Gastrocnemius medialis (tissue), 4 donors: Measurements from ENCODE around the gene BRF1. TPM values are rescaled to one million over a fixed set of nuclear protein-coding genes. Genes with fewer than 3 reads are reported as not detected.

Experiments
- ATAC-seq, 2 donors: fragments of 150-250 bp; one replicate each; pipeline ENCODE4 v1.9.1; 2016
- DNase-seq, 2 donors: peaks; one replicate each; pipeline ENCODE4 v3.0.0-alpha.2; 2019
- H3K27ac ChIP-seq, 4 donors: fragments of 200-600 bp; sonication (generic); 1 replicate in 1 of 4; 2 replicates in 3 of 4; pipeline ENCODE4 v1.5.1; 2016 to 2018; ENCODE audit warnings: mild to moderate bottlenecking in 2 of 4, moderate library complexity in 1 of 4
- H3K27me3 ChIP-seq, 3 donors: fragments of 200-600 bp; sonication (generic) in 2 of 3; 1 replicate in 1 of 3; 2 replicates in 2 of 3; pipeline versions ENCODE4 v1.5.1 to v1.6.0; 2016 to 2019; ENCODE audit warnings: mild to moderate bottlenecking in 1 of 3, moderate library complexity in 1 of 3
- H3K36me3 ChIP-seq, 2 donors: fragments of 200-600 bp; sonication (generic) in 1 of 2; one replicate each; pipeline ENCODE4 v1.5.1; 2017 to 2018
- H3K4me1 ChIP-seq, 2 donors: fragments of 200-600 bp; sonication (generic) in 1 of 2; one replicate each; pipeline ENCODE4 v1.5.1; 2016 to 2017; ENCODE audit warnings: mild to moderate bottlenecking in 2 of 2
- H3K4me3 ChIP-seq, 4 donors: fragments of 200-600 bp; sonication (generic) in 3 of 4; 1 replicate in 1 of 4; 2 replicates in 3 of 4; pipeline ENCODE4 v1.5.1; 2016 to 2019; ENCODE audit warnings: mild to moderate bottlenecking in 2 of 4
- H3K9me3 ChIP-seq, 3 donors: fragments of 200-600 bp; sonication (generic) in 2 of 3; 1 replicate in 1 of 3; 2 replicates in 2 of 3; pipeline ENCODE4 v1.5.1; 2016 to 2019
- POLR2A ChIP-seq, 2 donors: fragments of 450-650 bp; IDR thresholded peaks; one replicate each; pipeline ENCODE4 v1.6.1; 2017; ENCODE audit warnings: antibody characterized with exemption in 2 of 2, mild to moderate bottlenecking in 2 of 2, moderate library complexity in 2 of 2
- in situ Hi-C, 4 donors: fragments of 200-750 bp; cut with MboI; loops; one replicate each; pipeline versions ENCODE4 v1.15.0 to v1.8.0; 2017; ENCODE audit warnings: low sequenced_read_pairs in 4 of 4
- intact Hi-C: fragments of 100-400 bp; cut with DNase I; formaldehyde crosslinking; loops from one replicate; pipeline ENCODE4 v1.15.1; 2023; ENCODE audit warnings: low total_unique reads
- total RNA-seq, 4 donors: library from RNA; depleted of rRNA; stranded (reverse); fragments of >200 nt; gene quantifications; one replicate each; pipeline versions ENCODE4 v1.1.0 to v1.2.3, GENCODE V29; 2016
- TF ChIP-seq, protein P1 (sequence below), 5 experiments: fragments of 450-650 bp in 3 of 5; fragments of 200-600 bp in 2 of 5; sonication (generic) in 2 of 5; IDR thresholded peaks in 4 of 5; conservative IDR thresholded peaks in 1 of 5; 1 replicate in 4 of 5; 2 replicates in 1 of 5; pipeline ENCODE4 v1.5.1; 2016 to 2019; ENCODE audit warnings: antibody characterized with exemption in 5 of 5, mild to moderate bottlenecking in 3 of 5, moderate library complexity in 3 of 5

BRF1 gene
- total RNA-seq, 4 donors from 2014 or later, result 19.5 to 27.4 (median 21.4) TPM

DNA sequence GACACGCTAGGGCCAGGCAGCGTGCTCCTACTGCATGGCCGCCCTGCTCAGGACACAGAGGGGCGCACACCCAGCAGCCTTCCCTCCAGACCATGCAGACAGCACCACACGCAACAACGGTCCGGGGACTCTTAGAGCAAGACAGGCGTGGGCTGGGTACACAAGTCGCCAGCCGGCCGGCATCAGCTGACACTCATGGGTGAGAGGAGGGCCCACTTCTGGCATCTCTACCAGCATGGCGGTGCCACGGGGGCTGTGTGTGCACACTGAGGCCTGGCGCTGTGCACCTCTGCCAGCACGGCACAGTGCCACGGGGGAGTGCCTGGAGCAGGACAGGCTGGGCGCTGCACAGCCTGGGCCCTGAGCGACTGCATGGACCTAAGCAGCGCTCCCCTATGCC, 59.2 kb downstream of the BRF1 start:
- DNase-seq, result no peak
- H3K4me3 ChIP-seq, result no peak overlapping the region
- in situ Hi-C loops, result no loop called here

DNA sequence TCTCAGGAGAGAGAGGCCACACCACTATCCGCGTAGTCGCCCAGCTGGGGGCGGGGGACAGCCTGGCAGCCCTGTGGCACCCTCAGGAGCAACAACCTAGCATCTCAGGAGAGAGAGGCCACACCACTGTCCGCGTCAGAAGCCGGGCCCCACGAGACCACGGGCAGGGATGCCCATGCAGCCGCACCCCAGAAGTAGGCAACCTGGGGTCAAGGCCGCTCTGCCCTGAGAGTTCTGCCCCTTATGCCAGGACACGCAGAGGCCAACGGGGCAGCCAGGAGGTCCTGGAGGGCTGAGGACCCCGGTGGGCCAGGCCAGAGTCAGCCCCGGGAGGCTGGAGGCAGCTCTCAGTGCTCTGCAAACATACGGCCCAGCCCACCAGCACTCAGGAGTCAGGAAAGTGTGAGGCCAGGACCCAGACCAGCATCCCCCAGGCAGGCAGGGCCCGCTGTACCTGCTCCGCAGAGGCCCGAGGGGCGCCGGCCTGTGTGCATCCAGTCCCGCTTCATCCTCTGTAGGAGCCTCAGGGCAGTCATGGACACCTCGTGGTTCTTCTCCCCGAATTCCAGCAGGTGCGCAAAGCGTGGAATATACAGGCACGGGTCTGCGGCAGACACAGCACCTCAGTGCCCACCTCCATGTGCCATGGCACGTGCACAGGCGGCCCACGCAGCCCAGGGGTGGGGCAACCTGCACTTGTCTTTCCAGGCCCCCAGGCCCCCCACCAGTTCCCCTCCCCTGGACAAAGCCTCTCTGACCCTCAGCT, 59.8 kb downstream of the BRF1 start:
- no peak overlapping the region for H3K4me3 ChIP-seq
- peaks cover 0 to 7% of the 10 kb centered on the region in 2 donors for H3K4me1 ChIP-seq
- TF ChIP-seq, protein P1, sequence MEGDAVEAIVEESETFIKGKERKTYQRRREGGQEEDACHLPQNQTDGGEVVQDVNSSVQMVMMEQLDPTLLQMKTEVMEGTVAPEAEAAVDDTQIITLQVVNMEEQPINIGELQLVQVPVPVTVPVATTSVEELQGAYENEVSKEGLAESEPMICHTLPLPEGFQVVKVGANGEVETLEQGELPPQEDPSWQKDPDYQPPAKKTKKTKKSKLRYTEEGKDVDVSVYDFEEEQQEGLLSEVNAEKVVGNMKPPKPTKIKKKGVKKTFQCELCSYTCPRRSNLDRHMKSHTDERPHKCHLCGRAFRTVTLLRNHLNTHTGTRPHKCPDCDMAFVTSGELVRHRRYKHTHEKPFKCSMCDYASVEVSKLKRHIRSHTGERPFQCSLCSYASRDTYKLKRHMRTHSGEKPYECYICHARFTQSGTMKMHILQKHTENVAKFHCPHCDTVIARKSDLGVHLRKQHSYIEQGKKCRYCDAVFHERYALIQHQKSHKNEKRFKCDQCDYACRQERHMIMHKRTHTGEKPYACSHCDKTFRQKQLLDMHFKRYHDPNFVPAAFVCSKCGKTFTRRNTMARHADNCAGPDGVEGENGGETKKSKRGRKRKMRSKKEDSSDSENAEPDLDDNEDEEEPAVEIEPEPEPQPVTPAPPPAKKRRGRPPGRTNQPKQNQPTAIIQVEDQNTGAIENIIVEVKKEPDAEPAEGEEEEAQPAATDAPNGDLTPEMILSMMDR (IDR thresholded peaks at IDR 0.05 in 4 of 5, conservative IDR thresholded peaks at IDR 0.05 in 1 of 5), result no peak
- no peak for TF ChIP-seq POLR2A (IDR thresholded peaks at IDR 0.05)
- DNase-seq, result no peak
- no peaks in the 10 kb centered on the region for H3K36me3 ChIP-seq
- H3K9me3 ChIP-seq, result no peaks in the 10 kb centered on the region
- intact Hi-C loops (loop anchor here (10.0 kb wide), 1 partner anchor 66 kb away; no protein-coding TSS in a partner anchor), in situ Hi-C loops (no loop called here)
- H3K27ac ChIP-seq, result no peak overlapping the region
- H3K27me3 ChIP-seq, result no peaks in the 10 kb centered on the region
- ATAC-seq, result no peak

More for the DNA sequence above, 59.2 kb downstream of the BRF1 start:
- no peak for ATAC-seq
- H3K9me3 ChIP-seq, result no peaks in the 10 kb centered on the region
- no peaks in the 10 kb centered on the region for H3K36me3 ChIP-seq
- intact Hi-C loops, result loop anchor here (10.0 kb wide), 1 partner anchor 67 kb away; no protein-coding TSS in a partner anchor
- no peak overlapping the region for H3K27ac ChIP-seq
- no peak for TF ChIP-seq POLR2A (IDR thresholded peaks at IDR 0.05)
- TF ChIP-seq, protein P1 (IDR thresholded peaks at IDR 0.05 in 4 of 5, conservative IDR thresholded peaks at IDR 0.05 in 1 of 5), result no peak
- peaks cover 0 to 7% of the 10 kb centered on the region in 2 donors for H3K4me1 ChIP-seq
- no peaks in the 10 kb centered on the region for H3K27me3 ChIP-seq

DNA sequence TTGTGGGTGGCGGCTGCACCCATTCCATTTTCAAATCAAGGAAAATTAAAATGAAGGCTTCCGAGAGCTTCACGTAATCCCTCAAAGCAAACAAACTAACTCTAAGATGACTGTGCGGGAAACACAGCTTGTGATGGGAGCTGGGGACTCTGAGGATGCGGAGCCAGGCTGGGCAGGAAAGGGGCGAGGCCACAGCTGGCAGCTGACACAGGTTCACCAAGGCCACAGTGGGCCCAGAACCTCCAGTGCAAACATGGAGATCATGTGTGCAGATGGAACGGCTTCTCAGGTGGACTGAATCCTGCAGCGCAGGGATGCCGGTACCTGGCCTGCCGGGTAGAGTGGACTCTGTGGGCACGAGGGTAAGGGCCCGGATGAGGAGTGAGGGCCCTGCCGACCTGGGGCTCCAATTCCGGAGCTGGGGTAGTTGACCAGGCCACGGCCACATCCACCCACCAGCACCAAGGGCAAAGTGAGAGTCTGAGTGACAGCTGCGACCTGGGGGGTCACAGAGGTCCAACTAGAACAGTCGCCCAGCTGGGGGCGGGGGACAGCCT, 71.6 kb downstream of the BRF1 start:
- peaks cover 0 to 13% of the 10 kb centered on the region in 2 donors for H3K36me3 ChIP-seq

DNA sequence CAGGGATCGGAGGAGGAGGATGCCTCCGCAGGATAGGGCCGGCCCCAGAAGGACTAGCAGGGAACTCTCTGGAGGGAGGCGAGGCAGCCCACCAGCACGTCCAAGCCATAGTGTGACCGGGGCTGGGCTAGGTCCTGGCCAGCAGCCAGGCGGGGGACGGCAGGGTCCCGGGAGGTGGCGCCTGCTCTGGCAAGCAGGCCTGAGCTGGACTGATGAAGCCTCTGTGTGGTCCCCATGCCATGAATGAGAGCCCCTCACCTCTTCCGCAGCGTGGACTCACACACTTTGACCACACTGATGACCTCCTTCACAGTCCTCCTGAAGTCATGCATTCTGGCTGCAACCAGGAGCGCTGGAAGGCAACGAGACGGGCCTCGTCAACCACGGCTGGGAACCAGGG, 72.2 kb downstream of the BRF1 start:
- no peak for DNase-seq
- ATAC-seq, result no peak
- Histone ChIP-seq H3K4me3 (no peak overlapping the region), H3K4me1 (peaks cover 0 to 4% of the 10 kb centered on the region in 2 donors), H3K36me3 (peaks cover 0 to 14% of the 10 kb centered on the region in 2 donors), H3K27me3 (no peaks in the 10 kb centered on the region), H3K9me3 (no peaks in the 10 kb centered on the region), H3K27ac (no peak overlapping the region)
- intact Hi-C loops, result no loop called here
- in situ Hi-C loops, result no loop called here
- TF ChIP-seq, protein P1 (IDR thresholded peaks at IDR 0.05 in 4 of 5, conservative IDR thresholded peaks at IDR 0.05 in 1 of 5), result no peak
- TF ChIP-seq POLR2A (IDR thresholded peaks at IDR 0.05), result no peak

More for the DNA sequence above, 71.6 kb downstream of the BRF1 start:
- intact Hi-C loops, result no loop called here
- Histone ChIP-seq H3K27ac (no peak overlapping the region), H3K4me1 (peaks cover 0 to 4% of the 10 kb centered on the region in 2 donors), H3K4me3 (no peak overlapping the region), H3K9me3 (no peaks in the 10 kb centered on the region), H3K27me3 (no peaks in the 10 kb centered on the region)
- in situ Hi-C loops, result no loop called here
- no peak for TF ChIP-seq POLR2A (IDR thresholded peaks at IDR 0.05)
- TF ChIP-seq, protein P1 (IDR thresholded peaks at IDR 0.05 in 4 of 5, conservative IDR thresholded peaks at IDR 0.05 in 1 of 5), result no peak
- DNase-seq (no peak), ATAC-seq (no peak)
